IPS DF 19.7 (cell line): ENCODE measurements around the gene PRPH.

Experiments used
- DNase-seq: peaks from one replicate; pipeline ENCODE4 v3.0.0-alpha.2; 2013; ENCODE audit warnings: low read depth, low spot score

PRPH gene

DNA sequence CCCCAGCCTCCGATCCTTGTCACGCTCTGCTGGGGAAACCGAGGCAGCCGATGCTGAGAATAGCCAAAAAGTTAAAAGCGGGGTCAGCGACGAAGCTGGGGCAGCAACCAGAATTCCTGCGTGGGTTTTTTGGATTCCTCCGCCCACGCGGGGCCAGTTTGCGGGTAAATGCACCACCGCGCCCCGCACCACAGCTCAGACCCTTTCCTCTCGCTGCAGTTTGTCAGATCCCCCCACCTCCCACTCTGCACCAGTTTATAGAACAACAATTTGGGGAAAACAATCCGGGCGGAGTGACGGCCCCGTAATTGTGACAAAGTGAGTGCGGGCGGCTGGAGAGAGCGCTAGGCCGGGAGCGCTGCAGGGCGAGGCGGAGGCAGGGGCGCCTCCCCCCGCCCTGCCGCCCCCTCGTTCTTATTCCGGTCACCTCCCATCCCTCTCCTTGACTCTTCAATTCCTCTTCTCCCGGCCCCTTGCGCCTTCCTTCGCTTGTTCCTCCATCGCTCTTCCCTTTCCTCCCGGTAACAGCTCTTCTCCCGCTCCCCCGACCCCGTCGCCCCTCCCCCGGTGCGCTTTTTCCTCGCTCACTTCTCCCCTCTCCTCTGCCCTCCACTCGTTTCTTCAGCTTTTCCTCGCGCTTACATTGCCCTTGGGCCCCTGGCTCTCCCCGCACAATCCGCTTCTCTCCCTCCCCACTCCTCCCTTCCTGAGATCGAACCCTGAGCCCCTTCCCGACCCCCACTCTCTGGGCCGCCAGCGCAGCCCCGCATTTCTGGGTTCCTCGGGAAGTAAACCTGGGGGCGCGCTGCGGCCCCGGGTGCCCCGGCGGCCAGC lies 51.1 kb downstream of the PRPH start:
- no peak for DNase-seq

DNA sequence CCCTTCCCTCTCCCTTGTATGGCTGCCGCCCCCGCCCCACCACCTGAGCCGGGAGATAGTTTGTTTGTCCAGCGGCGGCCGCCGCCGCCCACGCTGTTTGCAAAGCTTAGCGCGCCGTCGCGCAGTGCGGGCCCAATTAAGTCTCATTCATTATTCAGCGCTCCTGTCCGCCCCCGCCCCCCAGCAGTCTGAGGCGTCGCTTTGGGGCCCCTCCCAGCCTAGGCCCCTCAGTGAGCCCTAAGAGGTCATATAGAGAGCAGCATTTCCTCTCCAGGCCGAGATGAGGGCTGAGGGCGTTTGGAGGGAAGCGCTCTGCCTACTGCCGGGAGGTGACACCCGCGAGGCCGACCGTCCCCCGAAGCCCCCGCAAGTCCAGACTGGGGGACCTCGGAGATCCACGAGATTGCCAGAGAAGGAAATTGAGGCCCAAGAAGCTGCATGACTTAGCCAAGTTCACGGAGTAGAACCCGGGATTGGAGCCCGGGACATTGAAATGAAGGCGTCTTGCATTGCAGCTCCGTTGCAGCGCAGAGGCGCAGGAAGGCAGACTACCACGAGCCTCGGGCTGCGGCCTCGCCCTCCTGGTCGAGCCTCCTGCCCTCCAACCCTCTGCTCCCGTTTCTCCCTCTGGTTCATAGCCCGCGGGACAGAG lies 51.8 kb downstream of the PRPH start, which contains the start of gene DNAJC22:
Gene DNAJC22 (plus strand): TSS at position 230 of the 652 bp plus-strand sequence. CDS start 1,985 bp downstream, outside the sequence.
- no peak for DNase-seq

DNA sequence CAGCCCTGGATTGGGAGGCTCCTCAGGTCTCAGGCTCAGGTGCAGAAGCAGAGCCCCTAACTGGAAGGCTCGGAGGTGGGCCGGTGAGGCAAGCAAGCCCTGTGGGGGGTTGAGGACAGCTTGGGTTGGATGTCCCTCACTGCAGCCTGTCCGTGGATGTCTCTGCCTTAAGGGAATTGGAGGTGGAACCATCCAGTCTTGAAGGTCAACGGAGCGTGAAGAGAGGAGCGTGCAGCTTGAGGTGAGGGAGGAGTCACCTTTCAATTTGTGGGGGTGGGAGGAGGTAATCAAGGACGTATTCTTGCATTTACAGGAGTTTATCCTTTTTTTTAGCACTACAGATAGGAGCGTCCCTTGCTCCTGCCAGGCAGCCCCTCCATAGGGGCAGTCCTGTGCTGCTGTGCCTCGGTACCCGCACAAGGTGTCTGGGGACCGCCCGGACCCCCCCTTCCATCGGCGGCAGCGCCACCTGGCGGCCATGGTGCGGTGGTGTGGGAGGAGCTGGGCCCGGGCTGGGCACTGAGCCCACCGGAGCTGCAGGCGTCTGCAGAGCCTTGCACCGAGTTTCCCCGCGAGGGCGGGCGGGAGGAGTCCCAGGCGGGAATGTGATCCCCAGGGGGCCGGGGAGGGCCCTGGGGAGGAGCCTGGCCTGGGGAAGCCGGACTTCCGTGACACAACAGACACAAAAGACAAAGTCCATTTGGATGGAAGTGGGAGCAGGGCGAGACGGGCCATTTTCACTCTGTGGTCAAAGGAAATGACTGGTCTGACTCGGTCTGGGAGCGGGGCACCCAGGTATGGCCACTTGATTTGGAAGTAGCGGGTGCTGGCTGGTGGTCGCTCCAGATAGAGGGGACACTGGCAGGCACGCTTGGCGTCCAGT lies 52.6 kb downstream of the PRPH start:
- no peak for DNase-seq
